RKO (cell line): Measurements from ENCODE around the gene TMEM203.
"Not testable (repeated sequence)": the region's sequence is repeated elsewhere in the genome, so short reads cannot be mapped to it uniquely, and the experiment has no call there.

ENCODE experiments used
- DNase-seq: peaks from one replicate; pipeline ENCODE4 v3.0.0-alpha.2; 2016; ENCODE audit warnings: low spot score

Gene TMEM203

GRCh38 chr9:137242269-137243203 is 37.1 kb upstream of the TMEM203 start:
- DNase-seq = no peak

GRCh38 chr9:137241490-137242268 is 36.2 kb upstream of the TMEM203 start:
- DNase-seq = peak; percentile 84

GRCh38 chr9:137240841-137241489 is 35.5 kb upstream of the TMEM203 start, which contains the start of gene TUBB4B:
TUBB4B (plus strand) TSS chr9:137241287; CDS start chr9:137241361, 74 bp downstream.
- DNase-seq = peak; percentile 100

- peak; percentile 85 for DNase-seq
These were observed 34.9 kb upstream of the TMEM203 start for GRCh38 chr9:137240318-137240840.

GRCh38 chr9:137239541-137240200 is 34.2 kb upstream of the TMEM203 start:
- not testable (repeated sequence) for DNase-seq

GRCh38 chr9:137237759-137238726 is 32.6 kb upstream of the TMEM203 start:
- DNase-seq = no peak

GRCh38 chr9:137236936-137237421 is 31.5 kb upstream of the TMEM203 start:
- no peak for DNase-seq

- DNase-seq = peak; percentile 90
These were observed 30.9 kb upstream of the TMEM203 start for GRCh38 chr9:137236238-137236935.

- DNase-seq = no peak
These were observed 30.2 kb upstream of the TMEM203 start for GRCh38 chr9:137235424-137236237.

GRCh38 chr9:137234758-137235423 is 29.4 kb upstream of the TMEM203 start:
- DNase-seq = no peak

- DNase-seq = no peak
These were observed 28.7 kb upstream of the TMEM203 start for GRCh38 chr9:137234055-137234697.

GRCh38 chr9:137233143-137233980 is 27.9 kb upstream of the TMEM203 start:
- DNase-seq = no peak

GRCh38 chr9:137232510-137232909 is 27.1 kb upstream of the TMEM203 start:
- DNase-seq = no peak

GRCh38 chr9:137232101-137232500 is 26.7 kb upstream of the TMEM203 start:
- no peak for DNase-seq

- DNase-seq = no peak
These were observed 26.1 kb upstream of the TMEM203 start for GRCh38 chr9:137231372-137232039.
